G401.6 (cell line): Measurements from ENCODE around the gene DPH1.
A peak's percentile ranks its signal among the peaks of the same experiment; 100 is the strongest.
"Not testable (repeated sequence)": the region's sequence is repeated elsewhere in the genome, so short reads cannot be mapped to it uniquely, and the experiment has no call there.

Experiments used
- FAIRE-seq: peaks from 2 replicates; lab custom pipeline; 2012; peaks lifted over from hg19 to GRCh38; lab: Jason Lieb, UNC

DPH1 gene

DNA sequence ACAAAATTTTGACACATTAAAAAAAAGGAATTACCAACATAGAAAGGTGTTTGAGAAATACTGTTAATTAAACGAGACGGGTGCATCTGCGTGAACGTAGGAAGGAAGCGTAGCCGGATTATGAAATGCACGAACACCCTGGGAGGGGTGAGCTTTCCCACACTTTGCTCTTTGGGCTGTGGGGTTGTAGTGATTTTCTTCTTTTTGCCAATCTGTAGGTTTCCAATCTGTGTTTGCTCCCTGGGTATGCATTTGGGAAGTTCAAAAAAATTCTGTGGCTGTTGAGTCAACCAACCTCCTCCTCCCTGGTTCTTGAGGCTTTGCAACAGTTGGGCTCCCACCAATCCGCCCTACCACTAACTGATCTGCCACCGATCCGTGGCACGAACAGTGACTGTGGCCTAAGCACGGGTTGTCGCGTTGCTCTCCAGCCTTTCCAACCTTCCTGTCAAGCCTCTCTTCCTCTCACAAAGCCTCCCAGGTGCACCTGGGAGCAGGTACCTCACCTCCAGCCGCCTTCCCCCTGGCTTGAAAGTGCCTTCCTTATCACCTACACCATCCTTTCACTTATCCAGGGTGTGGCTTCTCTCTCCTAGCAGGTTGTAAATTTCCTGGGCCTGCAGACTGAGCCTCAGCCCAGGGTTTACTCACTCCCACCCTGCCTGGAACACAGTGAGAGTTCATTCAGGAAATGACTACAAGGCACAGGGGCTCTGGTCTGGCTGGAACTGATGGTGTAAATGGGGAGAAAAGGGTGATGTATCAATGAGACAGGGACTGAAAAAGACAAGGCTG lies 21.4 kb upstream of the DPH1 start:
- FAIRE-seq = no peak

DNA sequence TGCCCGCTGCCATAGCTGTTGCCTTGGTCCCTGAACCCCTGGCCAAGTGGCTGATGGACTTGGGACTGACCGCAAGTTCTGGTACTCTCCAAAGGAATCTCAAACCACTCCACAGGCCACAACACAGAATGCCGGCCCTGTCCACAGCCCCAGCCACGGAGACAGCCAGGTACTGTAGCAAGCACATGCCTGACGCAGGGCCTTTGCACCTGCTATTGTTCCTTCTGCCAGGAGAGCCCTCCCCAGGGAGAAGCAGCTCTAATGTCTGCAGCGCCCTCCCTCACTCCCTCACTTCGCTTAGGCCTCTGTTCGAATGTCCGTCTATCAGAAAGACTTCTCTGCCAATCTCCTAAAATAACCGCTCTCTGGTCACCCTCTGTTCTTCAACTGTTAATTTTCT lies 20.2 kb upstream of the DPH1 start:
- no peak for FAIRE-seq

DNA sequence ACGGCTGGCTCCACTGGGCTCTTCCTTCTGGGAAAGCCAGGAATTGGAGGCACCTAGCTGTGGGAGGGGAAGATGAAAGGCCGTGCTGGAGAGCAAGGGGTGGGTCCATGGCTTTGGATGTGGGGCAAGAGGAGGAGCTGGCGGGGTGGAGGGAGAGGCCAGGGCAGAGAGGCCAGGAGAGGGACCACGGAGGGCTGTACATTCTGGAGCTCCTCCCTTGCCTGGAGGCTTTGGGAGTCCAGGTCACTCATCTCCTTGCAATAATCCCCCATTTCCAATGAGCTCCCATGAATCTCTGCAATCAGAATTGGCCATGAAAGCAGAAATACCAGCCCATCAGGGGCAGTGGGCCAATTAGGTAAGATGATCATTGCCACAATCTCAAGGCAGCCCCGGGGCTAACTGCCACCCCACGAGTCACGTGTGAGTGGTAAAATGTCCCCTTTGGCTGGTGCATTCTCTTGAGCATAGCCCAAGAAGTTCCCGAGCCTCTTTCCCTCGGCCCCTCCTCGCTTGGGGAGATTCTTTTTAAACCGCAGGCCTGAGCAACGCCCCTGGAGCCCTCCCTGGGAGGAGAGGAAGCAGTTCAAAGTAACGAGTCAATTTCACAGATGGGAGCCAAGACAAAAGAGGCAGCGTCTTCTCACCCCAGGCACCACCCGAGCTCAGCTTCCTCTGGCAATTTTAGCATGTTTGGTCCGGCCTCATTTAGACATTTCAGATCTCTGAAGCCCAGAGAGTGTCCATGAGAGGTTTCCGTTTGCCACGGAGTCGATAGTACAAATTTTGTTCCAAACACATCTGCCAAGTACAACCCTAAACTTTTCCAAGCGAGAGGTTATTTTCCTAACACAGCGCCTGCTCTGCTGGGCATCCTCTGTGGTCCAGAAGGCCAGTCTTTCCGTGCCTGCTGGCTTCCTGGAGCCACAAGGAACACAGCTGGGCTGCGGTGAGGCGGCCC lies 18.3 kb upstream of the DPH1 start:
- FAIRE-seq = no peak

DNA sequence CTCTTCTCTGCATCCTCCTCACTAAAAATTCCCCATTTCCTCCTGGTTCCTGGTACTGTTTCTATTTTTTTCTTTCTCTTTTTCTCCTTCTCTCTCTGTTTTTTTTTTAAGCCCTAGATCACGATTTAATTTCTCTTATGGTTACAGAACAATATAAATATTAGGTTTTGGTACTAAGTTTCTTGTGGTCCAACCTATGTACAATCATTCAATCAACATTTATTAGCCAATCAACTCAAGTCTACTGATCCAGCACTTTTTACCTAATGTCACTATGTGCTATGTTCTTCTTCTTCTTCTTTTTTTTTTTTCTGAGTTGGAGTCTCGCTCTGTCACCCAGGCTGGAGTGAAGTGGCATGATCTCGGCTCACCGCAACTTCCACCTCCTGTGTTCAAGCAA lies 17.5 kb upstream of the DPH1 start:
- FAIRE-seq = no peak

DNA sequence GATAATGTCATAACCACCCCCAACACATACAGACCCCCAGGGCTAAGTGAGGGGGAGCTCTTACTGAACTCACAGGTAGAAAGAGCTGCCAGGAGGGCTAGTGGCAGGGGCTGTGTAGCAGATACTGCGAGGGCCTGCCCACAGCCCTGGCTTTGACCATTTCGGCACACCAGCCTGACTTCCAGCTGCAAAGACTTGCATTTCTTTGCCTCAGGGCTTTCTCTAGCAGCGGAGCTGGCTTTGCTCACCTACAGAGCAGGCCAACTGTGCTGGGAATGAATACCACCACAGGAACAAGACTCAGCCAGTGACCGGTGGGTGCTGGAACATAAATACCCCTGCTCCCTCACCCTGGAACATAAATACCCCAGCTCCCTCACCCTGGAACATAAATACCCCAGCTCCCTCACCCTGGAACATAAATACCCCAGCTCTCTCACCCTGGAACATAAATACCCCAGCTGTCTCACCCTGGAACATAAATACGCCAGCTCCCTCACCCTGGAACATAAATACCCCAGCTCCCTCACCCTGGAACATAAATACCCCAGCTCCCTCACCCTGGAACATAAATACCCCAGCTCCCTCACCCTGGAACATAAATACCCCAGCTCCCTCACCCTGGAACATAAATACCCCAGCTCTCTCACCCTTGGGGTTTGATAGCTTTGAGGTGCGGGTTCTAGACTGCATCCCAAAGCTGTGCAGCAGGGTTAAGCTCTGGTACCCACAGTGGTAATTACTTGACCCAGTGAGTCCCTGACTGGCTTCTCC lies 16.5 kb upstream of the DPH1 start:
- not testable (repeated sequence) for FAIRE-seq

DNA sequence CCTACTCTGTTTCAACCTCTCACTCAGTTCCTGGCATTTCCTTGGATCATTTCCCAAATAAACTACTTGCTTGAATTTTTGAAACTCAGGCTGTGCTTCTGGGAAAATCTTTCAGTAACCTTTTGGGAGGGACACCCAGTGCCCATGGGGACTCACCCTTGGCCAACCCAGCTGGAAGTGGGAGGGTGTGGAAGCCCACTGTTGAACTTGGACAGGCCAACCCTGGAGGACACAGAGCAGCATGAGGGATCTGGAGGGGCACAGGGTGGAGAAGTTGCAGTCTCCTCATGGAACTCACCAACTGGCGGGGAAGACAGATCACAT lies 16.0 kb upstream of the DPH1 start:
- FAIRE-seq = no peak

DNA sequence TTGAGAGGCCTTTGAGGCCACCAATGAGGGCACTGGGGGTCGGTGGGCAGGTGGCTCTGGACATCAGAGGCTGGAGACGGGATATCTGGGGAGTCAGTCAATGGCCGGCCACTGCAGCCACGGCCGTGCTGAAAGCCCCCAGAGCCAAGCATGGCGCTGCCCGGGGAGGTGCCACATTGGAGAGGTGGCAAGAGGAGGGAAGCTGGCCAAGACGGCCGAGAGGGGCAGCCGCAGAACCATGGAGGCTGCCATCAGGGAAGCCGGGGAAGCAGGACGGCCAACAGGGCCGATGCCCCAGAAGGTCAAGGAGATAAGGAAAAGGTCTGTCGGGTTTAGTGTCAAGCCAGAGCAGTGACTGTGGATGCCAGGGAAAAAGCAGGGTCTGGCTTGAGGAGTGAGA lies 14.6 kb upstream of the DPH1 start:
- no peak for FAIRE-seq

DNA sequence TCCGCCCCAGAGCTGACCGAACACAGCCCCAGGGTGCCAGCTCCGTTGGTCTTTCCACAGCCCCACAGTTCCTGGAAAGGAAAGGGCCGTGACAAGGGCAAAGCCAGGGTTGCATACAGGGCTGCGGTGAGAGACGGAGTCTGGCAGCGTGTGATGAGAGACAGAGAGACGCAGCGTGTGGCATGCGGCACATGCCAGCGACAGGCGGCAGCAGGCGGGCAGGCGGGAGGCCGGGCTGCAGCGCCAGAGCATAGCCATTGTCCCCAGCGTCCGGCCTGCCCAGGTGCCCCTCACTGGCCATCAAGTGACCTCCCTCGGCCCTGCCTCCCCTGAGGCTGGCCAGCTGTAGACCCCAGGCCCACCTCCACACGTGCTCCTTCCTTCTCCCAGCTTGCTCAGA lies 13.5 kb upstream of the DPH1 start:
- FAIRE-seq = no peak

DNA sequence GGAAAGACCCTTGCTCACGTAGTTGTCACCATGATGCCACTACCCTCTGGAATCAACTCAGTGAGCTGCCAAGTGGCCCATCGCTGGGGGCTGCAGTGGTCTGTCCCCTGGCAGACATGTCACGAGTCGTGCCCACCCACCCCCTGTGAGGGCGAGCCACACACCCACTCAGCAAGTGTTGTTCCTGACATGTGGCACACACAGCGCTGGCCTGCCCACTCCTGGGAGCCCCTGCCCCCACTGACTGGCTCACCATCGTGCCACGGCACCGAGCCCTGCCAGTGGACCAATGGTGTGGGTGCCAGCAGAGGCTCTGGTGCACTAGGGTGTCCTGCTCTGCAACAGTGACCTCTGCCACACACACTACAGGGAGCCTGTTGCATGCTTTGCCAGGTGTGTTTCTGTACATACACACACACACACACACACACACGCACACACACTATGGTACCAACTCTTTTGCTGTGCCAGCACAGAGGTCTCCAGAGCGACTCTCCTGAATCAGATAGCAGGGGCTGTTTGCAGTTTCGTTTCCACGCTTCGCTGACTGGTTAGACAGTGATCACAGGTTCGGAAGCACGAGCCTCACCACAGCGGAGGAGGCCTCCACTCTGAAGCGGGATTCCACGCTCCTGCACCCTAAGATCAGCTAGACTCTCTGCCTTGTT lies 12.5 kb upstream of the DPH1 start:
- no peak for FAIRE-seq

DNA sequence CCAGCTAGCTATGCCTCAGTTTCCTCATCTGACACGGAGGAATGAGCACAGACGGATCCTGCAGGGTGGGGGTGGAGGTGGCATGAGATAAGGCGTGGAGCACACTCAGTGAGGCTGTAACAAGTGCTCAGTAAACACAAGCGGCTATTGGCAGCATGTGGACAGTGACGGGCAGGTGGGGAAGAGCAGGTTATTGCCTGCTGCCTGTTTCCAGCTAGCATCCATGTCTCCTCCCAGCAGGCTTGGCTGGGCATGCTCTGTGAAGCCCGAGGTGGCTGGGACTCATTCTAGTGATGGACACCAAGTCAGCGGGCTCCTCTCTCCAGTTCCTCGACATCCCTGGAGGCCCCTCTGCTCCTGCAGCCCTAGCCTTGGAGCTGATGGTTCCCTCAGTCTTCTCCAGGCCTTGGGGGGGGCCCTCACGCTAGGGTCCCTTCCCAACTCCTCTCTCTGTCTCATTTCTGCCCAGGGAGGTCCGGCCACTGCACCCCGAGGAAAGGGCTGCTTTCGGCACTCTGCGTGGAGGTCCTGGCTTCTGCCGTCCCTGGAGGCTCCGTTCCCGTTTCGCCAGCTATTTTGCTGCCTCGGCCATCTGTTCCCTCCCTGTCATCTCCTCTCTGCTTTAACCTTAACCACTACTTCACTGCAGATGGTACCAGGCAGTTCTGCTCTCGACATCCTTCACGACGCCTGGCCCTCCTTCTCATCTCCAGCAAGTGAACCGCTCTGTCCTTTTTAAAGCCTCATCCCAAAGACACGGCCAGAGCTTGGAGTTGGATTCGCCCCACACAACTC lies 11.0 kb upstream of the DPH1 start:
- FAIRE-seq = no peak

DNA sequence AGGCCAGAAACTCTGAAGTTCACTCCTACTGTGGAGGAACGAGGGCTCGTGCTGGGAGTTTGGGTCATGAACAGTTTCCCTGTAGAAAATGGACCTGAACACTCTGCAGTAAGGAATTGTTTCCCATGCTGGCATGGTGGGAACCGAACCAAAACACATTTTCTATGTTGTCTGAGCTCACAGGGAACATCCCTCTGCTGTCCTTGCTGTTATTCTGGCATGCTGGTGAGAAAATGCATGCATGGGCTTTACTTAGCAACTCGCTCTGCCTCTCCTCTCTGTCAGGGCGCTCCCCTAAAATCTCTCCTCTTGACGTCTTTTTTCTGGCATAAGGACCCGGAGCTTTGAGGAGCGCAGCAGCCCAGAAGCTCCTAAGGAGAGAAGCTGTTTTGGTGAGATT lies 10.2 kb upstream of the DPH1 start:
- no peak for FAIRE-seq

DNA sequence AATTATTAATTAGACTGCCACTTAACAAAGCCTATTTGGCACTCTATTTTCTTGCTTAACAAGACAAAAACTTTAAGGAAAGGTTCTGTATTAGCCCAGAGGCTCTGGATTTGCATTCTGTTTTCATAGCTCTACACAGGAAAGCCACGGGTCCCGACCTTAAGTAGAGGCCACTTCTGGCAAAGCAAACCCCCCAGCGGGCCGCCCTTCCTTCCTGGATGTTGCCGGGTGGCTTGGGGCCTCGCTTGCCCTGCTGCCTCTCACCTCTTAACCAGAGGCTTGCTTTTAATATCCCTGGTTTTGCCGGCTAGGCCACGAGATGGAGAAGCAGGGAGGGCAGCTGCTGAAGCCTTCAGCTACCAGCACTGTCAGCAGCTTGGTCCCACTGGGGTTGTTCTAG lies 9.2 kb upstream of the DPH1 start:
- no peak for FAIRE-seq

DNA sequence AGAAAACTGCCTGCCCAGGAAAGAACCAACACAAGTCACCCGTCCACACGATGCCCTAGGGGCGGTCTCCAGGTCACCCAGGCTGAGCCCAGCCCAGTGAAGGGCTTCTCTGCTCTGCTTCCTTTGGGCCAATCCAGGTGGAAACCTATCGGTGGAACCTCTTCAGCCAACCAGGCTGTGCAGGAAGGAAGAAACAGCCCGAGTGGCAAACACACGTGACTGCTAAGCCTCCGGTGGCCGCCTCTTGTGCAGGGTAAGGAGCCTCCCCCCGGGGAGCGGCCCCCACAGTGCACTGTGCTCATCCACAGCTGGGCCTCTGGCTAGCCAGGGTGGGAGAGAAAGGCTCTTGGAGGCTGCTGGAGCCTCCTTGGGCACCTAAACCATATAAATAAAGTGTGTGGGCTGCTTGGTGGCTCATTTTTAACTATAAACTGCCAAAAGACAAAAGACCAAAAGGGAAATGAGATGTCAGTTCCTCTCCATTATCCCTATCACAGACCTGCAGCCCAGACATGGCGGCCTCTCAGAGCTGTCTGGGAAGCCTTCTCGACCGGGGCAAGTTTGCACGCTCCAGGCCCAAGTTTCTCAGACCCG lies 7.2 kb upstream of the DPH1 start:
- FAIRE-seq = no peak

DNA sequence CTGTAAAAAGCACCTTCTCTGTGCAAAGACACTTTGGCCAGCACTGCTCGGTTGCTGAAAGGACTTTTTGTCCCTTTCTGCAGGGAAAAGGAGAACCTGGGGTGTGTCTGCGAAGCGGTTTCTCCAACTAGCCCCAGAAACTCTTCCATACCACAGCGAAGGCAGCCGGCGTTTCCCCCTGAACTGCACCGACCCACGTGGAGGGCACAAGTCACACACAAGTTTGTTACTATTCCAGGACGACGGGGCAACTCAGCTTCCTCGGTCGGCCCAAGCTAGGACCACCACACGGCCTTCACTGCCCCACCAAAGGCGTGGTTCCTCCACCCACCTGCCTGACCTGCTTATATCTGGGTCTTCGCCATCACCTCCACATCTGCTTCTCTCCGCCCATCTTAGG lies 6.7 kb upstream of the DPH1 start:
- no peak for FAIRE-seq

DNA sequence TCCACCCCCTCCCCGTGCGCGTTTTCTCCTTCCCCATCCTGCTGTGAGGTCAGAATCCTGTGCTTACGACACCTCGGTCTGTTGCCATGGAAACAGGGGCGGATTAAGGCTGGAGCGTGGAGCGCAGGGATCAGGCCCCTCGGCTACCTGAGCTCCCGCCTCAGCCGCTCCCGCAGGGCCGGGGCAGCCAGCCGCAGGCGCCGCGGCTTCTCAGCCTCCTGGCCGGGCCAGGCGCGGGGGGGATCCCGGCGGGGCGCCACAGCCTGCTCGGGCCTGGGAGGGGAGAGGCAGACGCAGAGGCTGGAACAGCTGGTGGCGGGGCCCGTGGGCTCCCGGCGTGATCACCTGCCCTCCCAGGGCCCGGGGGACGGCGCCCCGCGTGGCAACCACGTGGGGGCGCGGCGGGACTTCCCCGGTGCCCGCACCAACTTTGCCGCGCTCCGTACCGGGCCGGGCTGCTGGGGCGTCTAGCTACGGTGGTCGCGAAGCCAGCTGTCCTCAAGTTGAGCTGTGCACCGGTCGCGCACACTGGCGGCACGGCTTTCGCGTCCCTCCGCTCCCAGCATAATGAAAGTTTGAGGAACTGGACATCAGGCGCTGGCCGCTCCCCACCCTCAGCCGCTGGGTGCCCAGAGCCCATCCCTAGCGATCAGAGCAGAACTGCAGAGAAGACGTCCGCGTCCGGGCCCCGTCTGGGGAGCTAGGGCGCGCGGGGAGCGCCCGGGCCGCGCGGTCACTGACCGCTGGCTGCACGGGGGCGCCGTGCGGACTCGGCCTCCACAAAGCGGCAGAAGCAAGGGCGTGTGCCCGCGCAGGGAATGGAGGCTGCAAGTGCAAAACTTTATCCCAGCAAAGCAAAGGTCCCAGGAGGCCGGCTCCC lies 6.0 kb upstream of the DPH1 start:
- no peak for FAIRE-seq

DNA sequence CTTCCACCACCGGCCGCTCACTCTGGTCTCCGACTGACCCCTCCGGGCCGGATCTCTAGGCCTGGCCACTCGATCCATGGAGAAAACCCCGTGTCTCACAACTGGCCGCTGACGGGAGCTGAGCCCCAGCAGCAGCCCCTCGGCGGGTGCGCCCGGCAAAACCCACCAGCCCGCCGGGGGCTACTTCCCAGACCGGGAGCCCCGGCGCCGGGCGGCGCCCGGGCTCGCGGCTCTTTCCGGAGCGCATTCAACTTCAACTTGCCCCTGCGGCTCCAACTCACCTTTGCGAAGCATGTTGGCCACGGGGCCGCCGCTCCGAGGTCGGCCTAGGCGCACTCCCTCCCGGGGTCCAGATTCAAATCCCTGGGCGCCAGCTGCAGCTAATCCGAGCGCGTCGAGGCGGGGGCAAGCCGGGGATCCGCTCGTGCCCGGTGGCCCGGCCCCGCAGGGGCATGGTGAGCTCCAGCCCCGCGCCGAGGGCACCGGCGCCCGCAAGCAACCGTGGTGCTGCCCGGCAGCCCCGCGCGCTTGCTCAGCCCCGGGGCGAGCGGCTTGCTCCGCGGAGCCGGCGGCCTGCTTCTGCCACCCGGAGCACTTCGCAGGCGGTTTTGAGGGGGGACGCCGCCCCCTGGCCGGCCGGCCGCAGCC lies 5.3 kb upstream of the DPH1 start:
- FAIRE-seq = no peak

DNA sequence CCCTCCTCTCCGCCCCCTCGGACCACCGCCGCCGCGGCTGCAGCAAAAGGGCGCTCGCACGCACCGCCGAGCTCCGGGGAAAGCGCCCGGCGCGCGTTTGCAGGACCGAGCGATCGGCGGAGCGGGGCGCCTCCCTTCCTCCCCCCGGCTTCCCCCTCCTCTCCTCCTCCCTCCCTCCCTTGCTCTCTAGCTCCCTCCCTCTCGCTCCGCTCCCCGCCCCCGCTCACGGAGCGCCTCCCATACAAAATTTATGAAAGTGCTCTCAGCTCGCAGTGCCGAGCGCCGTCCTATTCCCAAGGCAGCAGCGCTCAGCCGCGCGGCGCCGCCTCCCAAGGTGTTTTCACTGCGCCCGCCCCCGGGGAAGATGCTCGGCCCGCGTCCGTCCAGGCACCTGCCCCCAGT lies 4.7 kb upstream of the DPH1 start, which contains the start of gene RTN4RL1:
RTN4RL1 (minus strand) TSS at position 115 of the 402 bp plus-strand sequence. CDS start 469 bp downstream, outside the sequence.
- FAIRE-seq = peak; percentile 90

DNA sequence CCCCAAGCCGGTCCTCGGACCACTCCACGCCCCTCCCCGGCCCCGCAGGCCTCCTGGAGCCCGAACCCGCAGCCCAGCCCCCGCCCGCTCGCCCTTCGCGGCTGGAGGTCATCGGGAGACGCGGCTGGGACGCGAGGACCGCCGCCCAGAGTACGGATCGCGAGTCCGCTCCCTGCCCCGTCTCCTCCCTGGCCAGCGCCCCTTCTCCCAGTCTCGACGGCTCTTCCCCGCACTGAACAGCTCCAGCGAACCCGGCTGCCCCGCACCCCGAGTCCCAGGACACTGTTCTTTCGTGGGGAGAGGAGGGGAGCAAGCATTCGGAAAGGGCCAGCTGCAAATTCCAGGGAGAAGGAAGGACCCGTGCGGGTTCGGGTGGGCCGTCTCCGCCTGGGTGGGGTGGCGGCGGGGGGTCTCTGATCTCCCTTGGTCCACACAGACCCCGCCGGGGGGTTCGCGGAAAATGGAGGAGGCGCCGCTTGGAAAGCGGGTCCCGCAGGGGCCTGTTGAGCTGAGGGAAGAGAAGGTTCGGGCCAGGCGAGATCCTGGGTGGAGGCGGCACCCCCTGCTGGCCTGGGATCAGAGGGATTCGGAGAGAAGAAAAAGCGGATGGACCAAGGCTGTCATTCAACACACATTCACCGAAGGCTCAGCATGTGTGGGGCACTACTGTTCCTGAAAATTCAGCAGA lies 4.2 kb upstream of the DPH1 start:
- FAIRE-seq = peak; percentile 15
